Fibroblast of lung (primary cell): ENCODE results near the gene CYGB. TPM values are rescaled to one million over a fixed set of nuclear protein-coding genes. Genes with fewer than 3 reads are reported as not detected.

ENCODE experiments used
- DNase-seq, 2 donors: peaks; one replicate each; pipeline versions ENCODE4 v3.0.0 to v3.0.0-alpha.2; 2010; ENCODE audit warnings: low read depth in 2 of 2
- H2AFZ ChIP-seq: 2 replicates; pipeline ENCODE4 v1.5.1; 2012; ENCODE audit warnings: low read length, control low read depth, inconsistent platforms
- H3K27ac ChIP-seq: 2 replicates; pipeline ENCODE4 v1.5.1; 2011; ENCODE audit warnings: low read length, control low read depth; ENCODE audit not compliant: insufficient read depth
- H3K27me3 ChIP-seq: 2 replicates; pipeline ENCODE4 v1.5.1; 2011; ENCODE audit warnings: mild to moderate bottlenecking, low read length; ENCODE audit not compliant: control insufficient read depth, insufficient read depth
- H3K36me3 ChIP-seq: 2 replicates; pipeline ENCODE4 v1.5.1; 2011; ENCODE audit warnings: low read length; ENCODE audit not compliant: control insufficient read depth, insufficient read depth
- H3K4me1 ChIP-seq: 2 replicates; pipeline ENCODE4 v1.5.1; 2011; ENCODE audit warnings: low read length; ENCODE audit not compliant: control insufficient read depth, insufficient read depth; ENCODE audit errors: extremely low read depth
- H3K4me2 ChIP-seq: 2 replicates; pipeline ENCODE4 v1.5.1; 2011; ENCODE audit warnings: low read length, control low read depth; ENCODE audit not compliant: insufficient read depth; ENCODE audit errors: extremely low read depth
- H3K4me3 ChIP-seq, 4 experiments: fragments of 200-600 bp in 1 of 4; sonication (generic) in 1 of 4; replicated peaks in 1 of 4; 2 replicates each; pipeline ENCODE4 v1.5.1; 2011 to 2016; ENCODE audit warnings: low read length in 4 of 4, low read depth in 3 of 4, mild to moderate bottlenecking in 3 of 4, control low read depth in 2 of 4, inconsistent platforms in 1 of 4, mixed read lengths in 1 of 4; ENCODE audit not compliant: insufficient read depth in 1 of 4; ENCODE audit errors: control extremely low read depth in 1 of 4
- H3K79me2 ChIP-seq: 2 replicates; pipeline ENCODE4 v1.5.1; 2012; ENCODE audit warnings: mild to moderate bottlenecking, low read length, inconsistent platforms; ENCODE audit not compliant: control insufficient read depth, insufficient read depth
- H3K9ac ChIP-seq: 2 replicates; pipeline ENCODE4 v1.5.1; 2011; ENCODE audit warnings: mild to moderate bottlenecking, low read length, control low read depth; ENCODE audit not compliant: insufficient read depth
- H3K9me3 ChIP-seq: 2 replicates; pipeline ENCODE4 v1.5.1; 2012; ENCODE audit warnings: low read depth, low read length; ENCODE audit not compliant: control insufficient read depth, insufficient read depth
- H4K20me1 ChIP-seq: 2 replicates; pipeline ENCODE4 v1.5.1; 2011; ENCODE audit warnings: low read length; ENCODE audit not compliant: control insufficient read depth, insufficient read depth; ENCODE audit errors: extremely low read depth
- CTCF ChIP-seq, 2 donors: IDR thresholded peaks in 1 of 2; conservative IDR thresholded peaks in 1 of 2; 1 replicate in 1 of 2; 2 replicates in 1 of 2; pipeline ENCODE4 v1.5.1; 2011 to 2012; ENCODE audit warnings: low read length in 2 of 2, control low read depth in 1 of 2, inconsistent platforms in 1 of 2, low read depth in 1 of 2, mild to moderate bottlenecking in 1 of 2
- EZH2 ChIP-seq: IDR thresholded peaks from 2 replicates; pipeline ENCODE4 v1.5.1; 2012; ENCODE audit warnings: low read length, control low read depth, mild to moderate bottlenecking; ENCODE audit errors: missing control alignments
- polyA plus RNA-seq, 2 donors: library from polyadenylated mRNA; depleted of rRNA in 1 of 2; stranded (reverse) in 1 of 2; unstranded in 1 of 2; fragments of >200 nt; gene quantifications; 2 replicates each; pipeline ENCODE4 v1.2.1, GENCODE V29; 2011 to 2012; ENCODE audit warnings: missing spikeins in 1 of 2
- total RNA-seq: library from RNA; depleted of rRNA; stranded (reverse); fragments of >200 nt; gene quantifications from 2 replicates; pipeline ENCODE4 v1.2.1, GENCODE V29; 2014

The CYGB gene
- total and polyA plus RNA-seq, 2 donors (not counting 1 experiment from before 2014, with no cell fraction given) = 10.0 to 12.4 TPM

- peak; percentile 18 to 55 for DNase-seq
- H3K27me3 ChIP-seq = no peaks in the 10 kb centered on the region
- no peaks in the 10 kb centered on the region for H4K20me1 ChIP-seq
- peaks cover 17% of the 10 kb centered on the region for H3K4me1 ChIP-seq
- peak overlapping the region; percentile 80 for H2AFZ ChIP-seq
- H3K9me3 ChIP-seq = no peaks in the 10 kb centered on the region
- peak overlapping the region; percentile 95 for H3K27ac ChIP-seq
- no peaks in the 10 kb centered on the region for H3K36me3 ChIP-seq
- H3K4me2 ChIP-seq = peak overlapping the region; percentile 99
- H3K79me2 ChIP-seq = peaks cover 41% of the 10 kb centered on the region
- peak overlapping the region; percentile 98 for H3K9ac ChIP-seq
- H3K4me3 ChIP-seq = peak overlapping the region; percentile 80 to 99 (median 84)
- TF ChIP-seq EZH2 (no peak), CTCF (conservative IDR thresholded peaks at IDR 0.05 in 1 of 2, IDR thresholded peaks at IDR 0.05 in 1 of 2; ENCODE audit: low read depth in 1 of 2, low read length in 2 of 2) (peak; percentile 47 to 57)
These were observed 20.9 kb upstream of the CYGB start for GRCh38 chr17:76558198-76559095.

DNA sequence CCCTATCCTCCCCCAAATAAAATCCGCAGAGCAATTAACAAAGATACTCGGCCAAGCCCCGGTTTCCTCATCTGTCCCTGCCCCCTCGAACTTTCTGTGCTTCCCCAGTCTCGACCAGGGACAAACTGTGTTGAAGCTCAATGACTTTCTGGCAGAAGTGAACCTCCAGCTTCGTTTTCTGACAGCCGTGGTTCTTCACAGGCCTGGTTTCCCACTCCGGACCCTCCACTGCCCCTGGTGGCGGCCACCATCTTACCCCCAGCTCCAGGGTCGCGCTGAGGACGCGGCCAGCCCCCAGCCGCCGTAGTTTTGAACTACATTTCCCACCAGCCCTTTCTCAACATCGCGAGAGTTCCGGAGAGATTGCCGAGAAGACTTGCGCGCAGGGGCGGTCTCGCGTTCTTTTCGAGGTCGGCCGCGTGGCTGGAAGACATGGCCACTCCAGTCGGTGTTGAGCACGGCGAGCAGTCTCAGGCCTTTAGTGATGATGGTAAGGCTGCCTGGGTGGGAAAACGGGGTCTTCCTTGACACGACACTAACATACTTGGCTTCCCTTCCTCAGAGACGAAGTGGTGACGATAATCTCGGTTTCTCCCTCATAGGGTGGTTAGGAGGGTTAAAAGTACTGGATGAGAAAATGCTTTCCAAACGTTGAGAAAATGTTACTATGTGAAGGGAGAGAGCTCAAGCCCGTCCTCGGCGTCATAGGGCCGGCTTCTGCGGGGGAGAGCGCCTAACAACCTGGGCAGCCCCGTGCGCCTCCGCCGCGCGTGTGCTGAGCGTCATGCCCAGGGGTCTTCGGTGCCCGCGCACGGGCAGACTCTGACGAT lies 20.1 kb upstream of the CYGB start:
- Histone ChIP-seq H2AFZ (peak overlapping the region; percentile 80), H3K9ac (peak overlapping the region; percentile 98), H3K4me2 (peak overlapping the region; percentile 99), H3K79me2 (peaks cover 41% of the 10 kb centered on the region), H3K4me3 (peak overlapping the region; percentile 80 to 99 (median 84)), H3K36me3 (no peaks in the 10 kb centered on the region), H3K9me3 (no peaks in the 10 kb centered on the region), H3K27me3 (no peaks in the 10 kb centered on the region), H3K27ac (peak overlapping the region; percentile 95), H4K20me1 (no peaks in the 10 kb centered on the region), H3K4me1 (peaks cover 17% of the 10 kb centered on the region)
- TF ChIP-seq CTCF (conservative IDR thresholded peaks at IDR 0.05 in 1 of 2, IDR thresholded peaks at IDR 0.05 in 1 of 2; ENCODE audit: low read depth in 1 of 2, low read length in 2 of 2) = peak; percentile 45 to 70
- TF ChIP-seq EZH2 = no peak
- peak; percentile 92 to 98 for DNase-seq
